ENCODE measurements around the gene TREML2. TPM values are rescaled to one million over a fixed set of nuclear protein-coding genes. Genes with fewer than 3 reads are reported as not detected.

TREML2 gene
- total RNA-seq, 1 experiment from 2014 or later = not detected

GRCh38 chr6:41177287-41177686 is 23.7 kb downstream of the TREML2 start:
- DNase-seq (ENCODE audit: low spot score) = no peak

GRCh38 chr6:41176189-41176588 is 24.8 kb downstream of the TREML2 start:
- no peak for DNase-seq (ENCODE audit: low spot score)

GRCh38 chr6:41175084-41175483 is 25.9 kb downstream of the TREML2 start:
- DNase-seq (ENCODE audit: low spot score) = no peak

GRCh38 chr6:41174610-41175009 is 26.3 kb downstream of the TREML2 start:
- DNase-seq (ENCODE audit: low spot score) = no peak

GRCh38 chr6:41171908-41172307 is 29.0 kb downstream of the TREML2 start:
- DNase-seq (ENCODE audit: low spot score) = no peak

GRCh38 chr6:41170547-41171160 is 30.3 kb downstream of the TREML2 start:
- DNase-seq (ENCODE audit: low spot score) = no peak

GRCh38 chr6:41167173-41167963 is 33.6 kb downstream of the TREML2 start:
- DNase-seq (ENCODE audit: low spot score) = peak; percentile 13

GRCh38 chr6:41164551-41165120 is 36.3 kb downstream of the TREML2 start:
- no peak for DNase-seq (ENCODE audit: low spot score)

GRCh38 chr6:41163419-41163717 is 37.6 kb downstream of the TREML2 start:
- no peak for DNase-seq (ENCODE audit: low spot score)

GRCh38 chr6:41162687-41163418 is 38.1 kb downstream of the TREML2 start, which contains the start of gene TREM2:
TREM2 (minus strand) TSS chr6:41163116; CDS start chr6:41163082, 34 bp downstream.
- no peak for DNase-seq (ENCODE audit: low spot score)

- no peak for DNase-seq (ENCODE audit: low spot score)
Measured at GRCh38 chr6:41161851-41162552, 38.9 kb downstream of the TREML2 start.

GRCh38 chr6:41161380-41161779 is 39.6 kb downstream of the TREML2 start:
- no peak for DNase-seq (ENCODE audit: low spot score)

- no peak for DNase-seq (ENCODE audit: low spot score)
Measured at GRCh38 chr6:41160933-41161332, 40.0 kb downstream of the TREML2 start.

- no peak for DNase-seq (ENCODE audit: low spot score)
Measured at GRCh38 chr6:41159415-41160082, 41.4 kb downstream of the TREML2 start.

- DNase-seq (ENCODE audit: low spot score) = no peak
Measured at GRCh38 chr6:41157323-41157722, 43.6 kb downstream of the TREML2 start.

GRCh38 chr6:41156771-41157170 is 44.2 kb downstream of the TREML2 start:
- DNase-seq (ENCODE audit: low spot score) = no peak

GRCh38 chr6:41156001-41156400 is 44.9 kb downstream of the TREML2 start:
- no peak for DNase-seq (ENCODE audit: low spot score)

GRCh38 chr6:41155132-41155805 is 45.7 kb downstream of the TREML2 start:
- DNase-seq (ENCODE audit: low spot score) = no peak

GRCh38 chr6:41153992-41154625 is 46.8 kb downstream of the TREML2 start, which contains the start of gene TREML1:
TREML1 (minus strand) TSS chr6:41154347; CDS start chr6:41154288, 59 bp downstream.
- no peak for DNase-seq (ENCODE audit: low spot score)

GRCh38 chr6:41153451-41153850 is 47.5 kb downstream of the TREML2 start:
- DNase-seq (ENCODE audit: low spot score) = no peak

All from A172 (cell line).